ENCODE results near the gene CD82.
A peak's percentile ranks its signal among the peaks of the same experiment; 100 is the strongest.

CD82 gene

GRCh38 chr11:44565211-44565952 lies at the start of gene CD82:
TSS of gene CD82 (plus strand) at chr11:44565663. CDS start at chr11:44594663, 29,000 bp downstream.
- peak; percentile 100 for DNase-seq (ENCODE audit: low read depth, low spot score)

GRCh38 chr11:44516688-44517507 lies 48.6 kb upstream of the CD82 start:
- DNase-seq (ENCODE audit: low read depth, low spot score) = no peak

GRCh38 chr11:44517541-44517940 lies 47.9 kb upstream of the CD82 start:
- no peak for DNase-seq (ENCODE audit: low read depth, low spot score)

- no peak for DNase-seq (ENCODE audit: low read depth, low spot score)
These were observed 46.4 kb upstream of the CD82 start for GRCh38 chr11:44518968-44519550.

- DNase-seq (ENCODE audit: low read depth, low spot score) = no peak
These were observed 45.3 kb upstream of the CD82 start for GRCh38 chr11:44519989-44520737.

- DNase-seq (ENCODE audit: low read depth, low spot score) = no peak
These were observed 44.3 kb upstream of the CD82 start for GRCh38 chr11:44521148-44521547.

- no peak for DNase-seq (ENCODE audit: low read depth, low spot score)
These were observed 43.2 kb upstream of the CD82 start for GRCh38 chr11:44522294-44522693.

GRCh38 chr11:44524346-44524745 lies 41.1 kb upstream of the CD82 start:
- no peak for DNase-seq (ENCODE audit: low read depth, low spot score)

GRCh38 chr11:44524751-44525201 lies 40.7 kb upstream of the CD82 start:
- DNase-seq (ENCODE audit: low read depth, low spot score) = peak; percentile 39

- no peak for DNase-seq (ENCODE audit: low read depth, low spot score)
These were observed 39.8 kb upstream of the CD82 start for GRCh38 chr11:44525473-44526252.

- no peak for DNase-seq (ENCODE audit: low read depth, low spot score)
These were observed 39.0 kb upstream of the CD82 start for GRCh38 chr11:44526438-44526837.

- DNase-seq (ENCODE audit: low read depth, low spot score) = no peak
These were observed 38.0 kb upstream of the CD82 start for GRCh38 chr11:44527476-44527875.

GRCh38 chr11:44528103-44528502 lies 37.4 kb upstream of the CD82 start:
- no peak for DNase-seq (ENCODE audit: low read depth, low spot score)

- DNase-seq (ENCODE audit: low read depth, low spot score) = no peak
These were observed 36.9 kb upstream of the CD82 start for GRCh38 chr11:44528581-44528980.

- no peak for DNase-seq (ENCODE audit: low read depth, low spot score)
These were observed 35.5 kb upstream of the CD82 start for GRCh38 chr11:44529895-44530412.

- no peak for DNase-seq (ENCODE audit: low read depth, low spot score)
These were observed 34.9 kb upstream of the CD82 start for GRCh38 chr11:44530413-44531115.

- DNase-seq (ENCODE audit: low read depth, low spot score) = no peak
These were observed 34.4 kb upstream of the CD82 start for GRCh38 chr11:44531116-44531504.

- DNase-seq (ENCODE audit: low read depth, low spot score) = no peak
These were observed 33.8 kb upstream of the CD82 start for GRCh38 chr11:44531636-44532035.

- DNase-seq (ENCODE audit: low read depth, low spot score) = no peak
These were observed 32.7 kb upstream of the CD82 start for GRCh38 chr11:44532809-44533208.

All from astrocyte of the hippocampus (primary cell).